Activated naive CD4-positive, alpha-beta T cell treated with Interleukin-2 at 50 U/mL for 16 hours (primary cell): ENCODE results near the gene ZNF568.

Source experiments
- DNase-seq: peaks from one replicate; pipeline ENCODE4 v3.0.0-alpha.2; 2020

ZNF568 gene

DNA sequence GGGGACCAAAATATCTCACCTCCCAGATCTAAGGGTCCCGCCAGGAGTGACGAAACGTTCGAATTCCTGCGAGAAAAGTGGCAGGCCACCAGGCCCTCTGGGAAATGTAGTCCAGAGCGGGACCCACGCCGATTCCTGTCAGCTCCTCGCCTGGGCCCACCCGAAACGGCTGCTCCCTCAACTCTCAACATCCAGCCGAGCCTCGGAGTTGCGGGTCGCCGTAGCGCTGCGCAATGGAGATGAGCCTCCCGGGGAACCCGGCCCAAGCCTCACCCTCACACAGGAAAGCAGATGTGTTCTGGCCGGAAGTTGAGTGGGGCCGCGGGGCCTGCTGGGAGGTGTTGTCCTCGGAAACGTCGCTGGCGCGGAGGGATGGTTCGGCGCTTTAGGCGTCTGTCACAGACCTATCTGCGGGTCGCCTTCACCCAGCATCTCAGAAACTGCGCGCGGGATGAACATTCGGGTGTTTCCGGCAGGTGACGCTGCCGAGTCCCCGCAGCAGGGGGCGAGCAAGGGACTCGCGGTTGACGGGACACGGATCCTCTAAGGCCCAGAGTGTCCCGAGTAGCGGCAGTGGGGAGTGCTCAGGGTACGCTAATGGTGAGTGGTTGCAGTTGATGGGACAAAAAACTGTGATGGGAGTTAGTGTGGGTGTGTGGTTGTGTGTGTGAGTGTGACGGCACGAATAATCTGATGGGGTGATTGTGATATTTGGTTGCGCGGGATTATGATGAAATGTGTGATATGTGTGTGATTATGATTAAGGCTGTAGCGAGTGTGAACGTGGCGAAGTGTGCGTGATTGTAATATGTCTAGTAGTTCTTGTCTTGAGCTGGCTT is at the start of gene ZNF568, which contains the start of gene ZNF829:
Gene ZNF568, plus strand, starts transcription at position 341 of the 839 bp plus-strand sequence. CDS start 6,439 bp downstream, outside the sequence.
Gene ZNF829, minus strand, starts transcription at position 300 of the 839 bp plus-strand sequence. CDS start 1,124 bp downstream, outside the sequence.
- peak; percentile 94 for DNase-seq

DNA sequence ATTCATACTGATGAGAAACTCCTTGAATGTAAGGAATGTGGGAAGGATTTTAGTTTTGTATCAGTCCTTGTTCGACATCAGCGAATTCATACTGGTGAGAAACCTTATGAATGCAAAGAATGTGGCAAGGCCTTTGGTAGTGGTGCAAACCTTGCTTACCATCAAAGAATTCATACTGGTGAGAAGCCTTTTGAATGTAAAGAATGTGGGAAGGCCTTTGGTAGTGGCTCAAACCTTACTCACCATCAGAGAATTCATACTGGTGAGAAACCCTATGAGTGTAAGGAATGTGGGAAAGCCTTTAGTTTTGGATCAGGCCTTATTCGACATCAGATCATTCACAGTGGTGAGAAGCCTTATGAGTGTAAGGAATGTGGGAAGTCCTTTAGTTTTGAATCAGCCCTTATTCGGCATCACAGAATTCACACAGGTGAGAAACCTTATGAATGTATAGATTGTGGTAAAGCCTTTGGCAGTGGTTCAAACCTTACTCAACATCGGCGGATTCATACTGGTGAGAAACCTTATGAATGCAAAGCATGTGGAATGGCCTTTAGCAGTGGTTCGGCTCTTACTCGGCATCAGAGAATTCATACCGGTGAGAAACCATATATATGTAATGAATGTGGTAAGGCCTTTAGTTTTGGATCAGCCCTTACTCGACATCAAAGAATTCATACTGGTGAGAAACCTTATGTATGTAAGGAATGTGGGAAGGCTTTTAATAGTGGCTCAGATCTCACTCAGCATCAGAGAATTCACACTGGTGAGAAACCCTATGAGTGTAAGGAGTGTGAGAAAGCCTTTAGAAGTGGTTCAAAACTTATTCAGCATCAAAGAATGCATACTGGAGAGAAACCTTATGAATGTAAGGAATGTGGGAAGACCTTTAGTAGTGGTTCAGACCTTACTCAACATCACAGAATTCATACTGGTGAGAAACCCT is 38.9 kb upstream of the ZNF568 start:
- no peak for DNase-seq

DNA sequence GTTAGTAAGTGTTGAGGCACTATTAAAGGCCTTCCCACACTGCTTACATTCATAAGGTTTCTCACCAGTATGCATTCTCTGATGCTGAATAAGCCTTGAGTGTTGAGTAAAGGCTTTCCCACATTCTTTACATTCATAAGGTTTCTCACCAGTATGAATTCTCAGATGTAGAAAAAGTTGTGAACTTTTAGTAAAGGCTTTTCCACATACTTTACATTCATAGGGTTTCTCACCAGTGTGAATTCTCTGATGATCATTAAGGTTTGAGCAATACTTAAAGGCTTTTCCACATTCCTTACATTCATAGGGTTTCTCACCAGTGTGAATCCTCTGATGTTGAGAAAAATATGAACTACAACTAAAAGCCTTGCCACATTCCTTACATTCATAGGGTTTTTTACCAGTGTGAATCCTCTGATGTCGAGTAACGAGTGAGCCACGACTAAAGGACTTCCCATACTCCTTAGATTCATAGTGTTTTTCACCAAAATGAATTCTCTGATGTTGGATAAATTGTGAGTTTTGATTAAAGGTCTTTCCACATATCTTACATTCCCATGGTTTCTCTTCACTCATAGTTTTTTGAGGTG is 24.3 kb upstream of the ZNF568 start:
- DNase-seq: no peak

- no peak for DNase-seq
Observed at GRCh38 chr19:36894849-36895383, 21.2 kb upstream of the ZNF568 start.

DNA sequence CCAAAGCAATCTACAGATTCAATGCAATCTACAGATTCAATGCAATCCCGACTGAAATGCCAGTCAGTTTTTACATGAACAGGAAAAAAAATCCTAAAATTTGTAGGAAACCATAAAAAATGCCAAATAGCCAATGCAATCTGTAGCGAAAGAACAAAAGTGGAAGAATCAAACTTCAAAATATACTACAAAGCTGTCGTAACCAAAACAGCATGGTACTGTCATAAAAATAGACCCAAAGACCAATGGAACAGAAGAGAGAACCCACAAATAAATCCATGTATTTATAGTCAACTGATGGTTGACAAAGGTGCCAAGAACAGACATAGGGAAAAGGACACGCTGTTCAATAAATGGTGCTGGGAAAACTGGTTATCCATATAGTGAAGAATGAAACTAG is 17.7 kb upstream of the ZNF568 start:
- no peak for DNase-seq

DNA sequence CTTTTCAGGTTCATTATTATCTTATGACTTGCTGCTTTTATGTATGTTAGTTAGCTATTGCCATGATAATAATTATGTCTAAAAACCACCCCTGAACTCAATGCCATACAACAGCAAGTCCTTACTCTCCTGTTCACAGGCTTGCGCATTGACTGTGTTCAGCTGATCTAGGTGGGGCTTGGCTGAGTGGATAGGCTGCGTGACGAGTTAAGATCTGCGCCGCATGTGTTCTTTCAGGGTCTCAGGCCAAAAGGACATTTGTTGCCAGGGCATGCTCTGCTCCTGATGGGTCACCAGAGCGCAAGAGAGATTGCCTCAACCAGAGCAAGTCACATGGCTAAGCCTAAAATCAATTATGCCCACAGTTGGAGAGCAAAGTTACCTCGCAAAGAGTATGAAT is 859 bp downstream of the ZNF568 start:
- no peak for DNase-seq

DNA sequence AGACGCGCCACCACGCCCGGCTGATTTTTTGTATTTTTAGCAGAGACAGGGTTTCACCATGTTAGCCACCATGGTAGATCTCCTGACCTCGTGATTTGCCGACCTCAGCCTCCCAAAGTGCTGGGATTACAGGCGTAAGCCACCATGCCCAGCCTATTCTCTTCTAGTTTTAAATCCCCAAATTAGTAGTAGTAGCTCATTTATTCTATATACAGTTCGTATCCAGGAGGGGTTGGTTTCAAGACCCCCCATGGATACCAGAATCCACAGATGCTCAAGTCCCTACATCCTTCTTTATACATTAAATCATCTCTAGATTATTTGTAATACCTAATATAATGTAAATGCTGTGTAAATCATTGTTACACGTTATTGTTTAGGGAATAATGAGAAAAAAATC is 2.0 kb downstream of the ZNF568 start:
- no peak for DNase-seq

GRCh38 chr19:36931684-36932083 is 15.6 kb downstream of the ZNF568 start:
- DNase-seq: no peak

DNA sequence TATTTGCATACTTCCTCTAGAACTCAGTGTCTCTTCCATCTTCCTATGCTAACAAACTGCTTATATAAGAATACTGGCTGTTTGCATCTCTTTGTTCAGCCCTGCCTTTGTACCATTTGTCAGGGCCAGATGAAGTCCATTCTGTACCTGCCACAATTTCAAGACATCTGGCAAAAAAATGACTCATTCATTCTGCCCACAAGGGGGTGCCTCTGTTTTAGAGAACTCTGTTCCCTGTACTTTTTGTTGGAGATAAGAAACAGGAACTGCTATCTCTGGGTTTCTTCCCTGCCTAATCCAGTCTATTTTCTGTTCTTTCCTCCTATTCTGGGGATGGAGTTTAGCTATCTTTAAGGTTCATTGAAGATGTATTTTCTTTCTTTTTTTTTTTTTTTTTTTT is 23.0 kb downstream of the ZNF568 start:
- DNase-seq: no peak

GRCh38 chr19:36950335-36951119 is 34.4 kb downstream of the ZNF568 start:
- no peak for DNase-seq

GRCh38 chr19:36962346-36962745 is 46.2 kb downstream of the ZNF568 start:
- DNase-seq: no peak

- DNase-seq: no peak
Observed at GRCh38 chr19:36963280-36963679, 47.1 kb downstream of the ZNF568 start.

DNA sequence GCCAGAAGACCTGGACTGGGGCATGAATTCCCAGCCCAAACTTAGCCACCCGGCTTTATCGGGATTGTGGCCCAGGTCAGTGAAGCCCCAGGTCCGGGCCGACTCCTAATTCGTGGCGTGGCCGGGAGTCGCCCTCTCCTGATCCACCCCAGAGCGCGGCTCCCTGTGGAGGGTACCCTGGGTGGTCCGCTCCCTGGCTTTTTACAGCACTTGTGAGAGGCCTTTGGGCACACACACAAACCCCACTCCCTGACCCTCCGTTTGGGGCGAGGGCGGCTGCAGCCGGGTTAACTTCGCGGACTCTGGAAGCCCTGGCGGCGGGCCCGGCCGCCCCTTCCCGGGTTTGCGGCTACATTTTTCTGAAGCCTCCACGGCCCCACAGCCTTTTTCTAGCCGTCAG is 56.4 kb downstream of the ZNF568 start:
- no peak for DNase-seq

- DNase-seq: peak; percentile 79
Observed at GRCh38 chr19:36973021-36973843, 57.1 kb downstream of the ZNF568 start.

- no peak for DNase-seq
Observed at GRCh38 chr19:36973844-36974195, 57.7 kb downstream of the ZNF568 start.

DNA sequence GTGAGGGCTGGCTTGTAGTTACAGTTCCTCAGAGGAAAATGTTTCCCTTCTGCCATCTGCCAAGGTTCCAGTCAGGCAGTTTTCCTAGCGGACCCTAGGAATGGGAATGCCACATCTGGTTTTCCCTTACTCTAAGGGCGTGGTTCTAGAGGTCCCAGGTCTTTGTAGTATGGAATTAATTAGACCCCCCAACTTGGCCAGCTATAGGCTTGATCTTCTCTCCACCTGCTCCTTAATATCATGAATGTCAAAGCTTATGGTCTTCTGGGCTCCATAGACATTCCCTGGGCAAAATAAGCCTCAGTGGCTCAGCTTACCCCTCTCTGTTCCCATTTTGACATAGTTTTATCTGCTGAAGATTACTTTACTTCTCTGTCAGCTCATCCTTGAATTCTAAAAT is 70.0 kb downstream of the ZNF568 start:
- no peak for DNase-seq

DNA sequence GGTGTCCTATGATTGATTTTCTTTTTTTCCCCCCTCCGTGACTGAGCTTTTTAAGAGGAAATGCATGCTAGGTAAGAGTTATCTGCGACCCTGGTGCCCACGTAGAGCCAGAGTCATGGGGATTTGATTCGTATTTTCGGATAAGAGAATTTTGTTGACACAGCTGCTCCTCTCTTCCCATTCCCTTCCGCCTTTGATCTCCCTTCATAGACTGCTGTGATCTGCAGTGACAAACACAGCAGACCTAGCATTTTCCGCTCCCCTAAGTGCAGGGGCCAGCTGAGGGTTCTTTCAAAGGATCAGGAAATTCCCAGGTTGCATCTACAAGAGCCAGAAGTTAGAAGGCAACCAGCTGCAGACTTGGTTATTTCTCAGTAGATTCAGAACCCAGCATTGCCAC is 70.5 kb downstream of the ZNF568 start:
- DNase-seq: no peak

DNA sequence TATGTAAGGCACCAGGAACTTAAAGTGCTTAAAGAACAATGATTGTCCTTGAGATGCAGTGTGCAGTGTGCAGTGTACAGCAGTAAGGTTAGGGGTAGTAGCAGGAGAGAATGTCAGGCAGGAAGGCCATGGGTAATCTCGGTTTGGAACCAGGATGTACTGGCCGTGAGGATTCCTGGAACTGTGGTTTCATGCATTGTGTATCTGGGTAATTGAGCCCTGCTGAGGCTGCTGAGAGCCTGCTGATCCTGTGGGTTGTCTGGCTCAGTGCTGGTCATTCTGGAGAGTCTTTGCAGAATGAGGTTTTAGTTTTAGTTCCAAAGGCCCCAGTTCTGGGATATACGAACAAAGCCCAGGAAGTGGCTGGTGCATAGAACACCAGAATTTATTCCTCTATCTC is 71.0 kb downstream of the ZNF568 start:
- no peak for DNase-seq

- DNase-seq: no peak
Observed at GRCh38 chr19:36997152-36997842, 81.2 kb downstream of the ZNF568 start.

DNA sequence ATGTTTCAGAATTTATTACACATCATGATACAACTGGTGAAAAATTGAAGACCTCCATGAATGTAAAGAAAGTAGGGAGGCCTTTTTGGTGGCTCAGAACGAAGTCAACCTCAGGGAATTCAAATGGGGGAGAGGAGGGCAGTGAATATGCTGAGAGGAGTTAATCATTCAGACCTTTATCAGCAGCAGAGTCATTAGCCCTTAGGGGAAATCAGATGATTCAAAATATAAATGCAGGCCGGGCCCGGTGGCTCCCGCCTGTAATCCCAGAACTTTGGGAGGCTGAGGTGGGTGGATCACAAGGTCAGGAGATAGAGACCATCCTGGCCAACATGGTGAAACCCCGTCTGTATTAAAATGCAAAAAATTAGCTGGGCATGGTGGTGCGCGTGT is 81.7 kb downstream of the ZNF568 start:
- DNase-seq: no peak

- no peak for DNase-seq
Observed at GRCh38 chr19:36999313-36999712, 83.2 kb downstream of the ZNF568 start.
